Dedifferentiated amniotic fluid mesenchymal stem cell (primary cell): ENCODE results near the gene MRPS15.

Experiments used
- DNase-seq: peaks from one replicate; pipeline ENCODE4 v3.0.0-alpha.2; 2016; ENCODE audit errors: extremely low spot score

The MRPS15 gene

GRCh38 chr1:36419569-36419968 is 44.6 kb downstream of the MRPS15 start:
- no peak for DNase-seq

- no peak for DNase-seq
These were observed 45.0 kb downstream of the MRPS15 start for GRCh38 chr1:36419140-36419539.

GRCh38 chr1:36417931-36418330 is 46.3 kb downstream of the MRPS15 start:
- DNase-seq, result no peak

GRCh38 chr1:36415661-36416326 is 48.4 kb downstream of the MRPS15 start:
- no peak for DNase-seq

GRCh38 chr1:36414384-36414783 is 49.8 kb downstream of the MRPS15 start:
- DNase-seq, result no peak

GRCh38 chr1:36411674-36412648 is 52.2 kb downstream of the MRPS15 start:
- no peak for DNase-seq

GRCh38 chr1:36408479-36408878 is 55.7 kb downstream of the MRPS15 start:
- DNase-seq, result peak; percentile 49

- no peak for DNase-seq
These were observed 57.7 kb downstream of the MRPS15 start for GRCh38 chr1:36406440-36406839.
